ENCODE results near the gene SLC9A3.
A peak's percentile ranks its signal among the peaks of the same experiment; 100 is the strongest.

Gene SLC9A3

DNA sequence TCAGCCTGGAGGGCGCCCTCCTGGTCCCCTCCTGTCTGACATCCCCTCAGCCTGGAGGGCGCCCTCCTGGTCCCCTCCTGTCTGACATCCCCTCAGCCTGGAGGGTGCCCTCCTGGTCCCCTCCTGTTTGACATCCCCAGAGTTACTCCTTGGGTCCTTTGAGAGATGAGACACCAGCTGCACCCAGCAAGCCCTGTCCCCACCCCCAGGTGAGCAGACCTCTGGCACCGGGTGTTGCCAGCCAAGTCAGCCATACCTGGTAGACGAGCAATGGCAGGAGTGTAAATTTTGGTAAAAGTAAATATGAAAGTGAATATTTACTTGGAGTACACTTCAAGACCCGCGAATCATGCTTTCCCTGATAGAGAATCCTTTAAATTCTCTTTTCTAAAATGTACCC, 55.8 kb downstream of the SLC9A3 start:
- Mint-ChIP-seq H3K36me3 (peaks cover 74% of the 10 kb centered on the region), H3K27me3 (no peaks in the 10 kb centered on the region), H3K4me3 (no peak overlapping the region), H3K4me1 (peaks cover 55% of the 10 kb centered on the region), H3K27ac (no peak overlapping the region), H3K9me3 (no peaks in the 10 kb centered on the region)
- no peak for ATAC-seq

DNA sequence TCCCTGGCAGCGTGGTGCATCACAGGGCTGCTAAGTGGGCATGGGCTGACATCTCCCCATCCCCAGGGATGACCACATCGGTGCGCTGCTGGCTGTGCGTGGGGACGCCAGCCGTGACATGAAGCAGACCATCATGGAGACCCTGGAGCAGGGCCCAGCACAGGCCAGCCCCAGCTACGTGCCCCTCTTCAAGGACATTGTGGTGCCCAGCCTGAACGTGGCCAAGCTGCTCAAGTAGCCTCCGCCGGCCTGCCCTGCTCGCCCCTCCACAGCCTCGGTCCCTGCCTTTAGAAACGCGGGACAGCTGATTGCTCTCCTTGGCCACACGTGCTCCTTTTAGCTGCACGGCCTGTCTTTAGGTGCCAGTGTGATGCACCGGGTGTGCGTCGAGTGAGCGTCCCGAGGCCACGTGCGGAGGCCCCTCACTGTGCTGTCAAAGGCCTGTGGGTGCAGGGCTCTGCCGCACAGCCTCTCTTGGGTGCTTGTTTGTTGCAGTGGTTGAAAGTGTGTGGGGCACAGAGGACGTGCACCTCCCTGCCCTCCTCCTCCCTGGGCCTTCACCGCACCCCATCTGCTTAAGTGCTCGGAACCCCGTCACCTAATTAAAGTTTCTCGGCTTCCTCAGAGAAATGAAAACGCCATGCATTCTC, 57.5 kb downstream of the SLC9A3 start:
- no peak for ATAC-seq
- Mint-ChIP-seq H3K4me3 (no peak overlapping the region), H3K9me3 (no peaks in the 10 kb centered on the region), H3K27me3 (no peaks in the 10 kb centered on the region), H3K4me1 (peaks cover 56% of the 10 kb centered on the region), H3K27ac (no peak overlapping the region), H3K36me3 (peaks cover 87% of the 10 kb centered on the region)

DNA sequence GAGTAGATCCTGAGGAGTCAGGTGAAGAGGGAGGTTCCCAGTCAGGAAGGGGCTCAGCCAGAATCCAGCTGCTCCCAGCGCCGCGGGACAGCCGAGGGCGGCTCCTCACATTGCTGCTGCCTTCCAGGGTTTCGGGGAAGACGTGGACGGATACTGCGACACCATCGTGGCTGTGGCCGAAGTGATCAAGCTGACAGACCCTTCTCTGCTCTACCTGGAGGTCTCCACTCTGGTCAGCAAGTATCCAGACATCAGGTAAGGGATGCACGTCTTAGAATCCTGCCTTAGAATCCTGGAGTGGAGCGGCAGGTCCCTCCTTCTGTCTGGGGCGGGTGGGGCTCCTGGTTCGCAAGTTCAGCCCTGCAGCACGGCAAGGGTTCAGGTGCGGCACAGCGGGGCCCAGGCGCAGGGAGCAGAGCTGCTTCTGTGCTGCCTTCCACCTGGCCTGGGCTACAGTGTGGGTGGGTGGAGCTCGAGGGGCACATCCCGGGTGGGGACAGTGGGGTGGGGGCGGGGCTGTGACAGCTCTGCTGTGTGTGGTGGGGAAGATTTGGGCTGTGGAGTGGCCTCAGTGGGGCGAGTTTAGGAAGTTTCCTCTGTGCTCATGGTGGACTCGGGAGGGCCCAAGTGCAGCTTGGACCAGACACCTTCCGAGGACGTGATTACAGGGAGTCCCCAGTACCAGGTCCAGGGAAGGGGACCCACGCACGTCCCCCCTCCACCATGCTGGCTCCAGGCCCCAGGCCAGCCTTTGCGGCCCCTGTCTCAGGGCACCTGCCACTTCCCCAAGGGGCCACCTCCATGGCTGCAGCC, 58.5 kb downstream of the SLC9A3 start:
- Mint-ChIP-seq H3K27ac (no peak overlapping the region), H3K27me3 (no peaks in the 10 kb centered on the region), H3K4me3 (no peak overlapping the region), H3K9me3 (no peaks in the 10 kb centered on the region), H3K4me1 (peaks cover 51% of the 10 kb centered on the region), H3K36me3 (peaks cover 83% of the 10 kb centered on the region)
- no peak for ATAC-seq

DNA sequence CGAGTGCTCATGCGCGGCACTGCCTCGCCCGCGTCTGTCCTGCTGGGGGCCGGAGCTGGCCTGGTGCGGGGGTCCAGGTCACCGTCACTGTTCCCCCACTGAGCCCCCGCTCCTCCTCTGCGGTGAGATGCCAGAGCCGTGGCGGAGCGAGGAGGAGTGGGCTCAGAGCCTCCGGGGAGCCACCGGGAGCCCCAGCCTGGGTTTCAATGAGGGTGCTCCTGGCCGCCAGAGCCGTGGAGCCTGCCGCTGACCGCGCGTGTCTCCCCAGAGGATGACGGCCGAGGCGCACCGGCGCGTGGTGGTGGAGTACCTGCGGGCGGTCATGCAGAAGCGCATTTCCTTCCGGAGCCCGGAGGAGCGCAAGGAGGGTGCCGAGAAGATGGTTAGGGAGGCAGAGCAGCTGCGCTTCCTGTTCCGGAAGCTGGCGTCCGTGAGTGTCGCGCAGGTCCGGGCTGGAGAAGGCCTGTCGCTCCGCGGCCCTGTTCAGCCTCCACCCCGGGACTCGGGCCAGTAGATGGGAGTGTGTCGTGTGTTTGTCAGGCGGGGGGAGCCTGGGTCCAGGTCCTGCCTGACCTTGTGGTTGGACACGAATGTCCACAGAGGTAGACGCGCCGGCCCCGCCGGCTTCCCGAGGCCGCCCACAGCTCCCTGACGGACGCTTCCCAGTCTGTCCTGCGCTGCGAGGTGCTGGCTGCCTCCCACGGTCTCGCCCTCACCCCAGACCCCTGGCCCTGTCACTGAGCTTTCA, 59.2 kb downstream of the SLC9A3 start:
- no peaks in the 10 kb centered on the region for H3K9me3 Mint-ChIP-seq
- H3K4me1 Mint-ChIP-seq, result peaks cover 52% of the 10 kb centered on the region
- H3K4me3 Mint-ChIP-seq, result no peak overlapping the region
- peaks cover 84% of the 10 kb centered on the region for H3K36me3 Mint-ChIP-seq
- H3K27me3 Mint-ChIP-seq, result no peaks in the 10 kb centered on the region
- no peak for ATAC-seq
- peak overlapping the region; percentile 28 for H3K27ac Mint-ChIP-seq

DNA sequence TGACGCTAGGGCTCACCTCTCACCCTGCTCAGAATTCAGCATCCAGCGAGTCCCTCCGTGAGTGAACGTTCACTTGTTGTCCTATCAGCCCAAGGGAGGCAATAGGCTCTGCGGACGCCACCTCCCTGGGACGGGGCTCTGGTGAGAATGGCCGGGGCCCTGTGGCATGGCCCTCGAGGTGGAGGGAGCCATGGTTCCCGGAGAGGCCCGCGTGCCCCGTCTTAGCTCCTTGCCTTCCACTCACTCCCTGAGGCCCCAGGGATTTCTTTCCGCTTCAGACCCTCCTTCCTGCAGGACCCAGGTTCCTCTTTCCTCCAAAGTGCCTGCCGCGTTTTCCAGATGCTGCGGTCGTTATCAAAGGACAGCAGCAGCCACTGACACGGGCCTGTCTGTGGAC, 59.8 kb downstream of the SLC9A3 start:
- Mint-ChIP-seq H3K4me3 (no peak overlapping the region), H3K36me3 (peaks cover 84% of the 10 kb centered on the region)

DNA sequence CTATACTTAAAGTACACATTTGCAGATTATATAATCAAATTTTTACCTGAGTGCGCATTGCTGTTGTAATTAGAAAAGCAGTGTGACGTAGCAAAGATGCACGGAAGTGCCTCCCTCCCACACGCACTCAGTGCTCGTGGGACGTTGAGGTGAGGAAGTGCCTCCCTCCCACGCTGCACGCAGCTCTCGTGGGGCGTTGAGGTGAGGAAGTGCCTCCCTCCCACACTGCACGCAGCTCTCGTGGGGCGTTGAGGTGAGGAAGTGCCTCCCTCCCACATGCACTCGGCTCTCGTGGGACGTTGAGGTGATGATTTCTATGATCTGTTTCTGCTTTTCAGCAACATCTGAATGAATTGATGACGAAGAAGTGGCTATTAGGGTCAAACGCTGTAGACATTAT, 60.3 kb downstream of the SLC9A3 start:
- Mint-ChIP-seq H3K4me3 (peak overlapping the region; percentile 2), H3K4me1 (peaks cover 52% of the 10 kb centered on the region), H3K9me3 (no peaks in the 10 kb centered on the region), H3K36me3 (peaks cover 84% of the 10 kb centered on the region), H3K27ac (peak overlapping the region; percentile 28), H3K27me3 (no peaks in the 10 kb centered on the region)
- peak; percentile 87 for ATAC-seq

More for the DNA sequence above, 59.8 kb downstream of the SLC9A3 start:
- Mint-ChIP-seq H3K4me1 (peaks cover 52% of the 10 kb centered on the region), H3K27me3 (no peaks in the 10 kb centered on the region), H3K27ac (peak overlapping the region; percentile 28), H3K9me3 (no peaks in the 10 kb centered on the region)
- ATAC-seq, result peak; percentile 2

DNA sequence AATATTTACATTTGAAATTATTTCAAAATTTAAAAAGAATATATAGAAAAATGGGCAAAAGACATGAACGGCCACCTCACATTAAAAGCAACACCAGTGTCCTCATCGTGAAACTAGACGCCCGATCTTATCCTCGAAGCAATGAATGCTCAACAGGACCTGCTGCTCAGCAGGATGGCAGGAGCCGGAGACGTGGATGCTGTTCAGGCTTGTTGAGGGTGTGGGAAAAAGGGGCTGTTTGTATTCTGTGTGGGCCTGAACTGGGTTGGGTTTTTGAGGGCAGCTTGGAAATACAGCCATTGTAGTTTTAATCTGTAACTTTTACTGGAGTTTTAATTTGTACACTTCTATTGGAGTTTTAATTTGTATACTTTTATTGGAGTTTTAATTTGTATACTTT, 60.9 kb downstream of the SLC9A3 start:
- Mint-ChIP-seq H3K27me3 (no peaks in the 10 kb centered on the region), H3K36me3 (peaks cover 84% of the 10 kb centered on the region), H3K9me3 (peaks cover 5% of the 10 kb centered on the region), H3K4me1 (peaks cover 58% of the 10 kb centered on the region), H3K27ac (peak overlapping the region; percentile 28), H3K4me3 (no peak overlapping the region)
- ATAC-seq, result no peak

DNA sequence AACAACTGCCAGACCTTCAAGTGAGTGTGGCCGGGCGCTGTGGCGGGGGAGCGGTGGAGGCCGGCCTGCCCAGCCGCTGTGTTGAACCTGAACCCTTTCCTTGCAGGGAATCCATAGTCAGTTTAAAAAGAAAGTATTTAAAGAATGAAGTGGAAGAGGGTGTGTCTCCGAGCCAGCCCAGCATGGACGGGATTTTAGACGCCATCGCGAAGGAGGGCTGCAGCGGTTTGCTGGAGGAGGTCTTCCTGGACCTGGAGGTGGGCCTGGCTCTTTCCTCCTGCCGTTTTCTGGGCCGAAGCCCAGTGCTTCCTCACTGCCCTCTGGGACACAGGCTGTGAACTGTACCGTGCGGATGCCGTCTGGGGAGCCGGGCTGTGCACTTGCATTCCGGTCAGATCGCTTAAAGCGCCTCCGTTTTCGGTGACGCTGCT, 62.2 kb downstream of the SLC9A3 start:
- no peak overlapping the region for H3K4me3 Mint-ChIP-seq
- H3K36me3 Mint-ChIP-seq, result peaks cover 94% of the 10 kb centered on the region
- peaks cover 65% of the 10 kb centered on the region for H3K4me1 Mint-ChIP-seq
- H3K9me3 Mint-ChIP-seq, result peaks cover 5% of the 10 kb centered on the region
- ATAC-seq, result no peak
- no peaks in the 10 kb centered on the region for H3K27me3 Mint-ChIP-seq
- H3K27ac Mint-ChIP-seq, result peak overlapping the region; percentile 39

DNA sequence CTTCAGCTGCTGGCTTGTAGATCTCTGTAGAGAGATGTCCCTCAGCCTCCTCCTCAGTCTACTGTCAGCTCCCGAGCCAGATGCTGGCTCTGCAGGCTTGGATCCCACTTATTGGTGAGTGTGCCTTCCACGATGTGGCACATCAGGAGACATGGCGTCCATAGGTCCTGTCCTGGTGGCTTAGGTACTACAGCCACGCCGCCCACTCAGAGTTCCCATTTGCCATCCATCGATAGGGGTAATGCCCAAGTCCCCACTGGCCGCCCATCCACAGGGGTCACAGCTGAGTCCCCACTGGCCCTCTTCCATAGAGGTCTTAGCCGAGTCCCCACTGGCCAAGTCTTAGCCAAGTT, 64.0 kb downstream of the SLC9A3 start:
- H3K27me3 Mint-ChIP-seq, result no peaks in the 10 kb centered on the region
- H3K36me3 Mint-ChIP-seq, result peaks cover 94% of the 10 kb centered on the region
- peaks cover 5% of the 10 kb centered on the region for H3K9me3 Mint-ChIP-seq
- no peak overlapping the region for H3K4me3 Mint-ChIP-seq
- peaks cover 70% of the 10 kb centered on the region for H3K4me1 Mint-ChIP-seq
- peak overlapping the region; percentile 92 for H3K27ac Mint-ChIP-seq
- ATAC-seq, result no peak

DNA sequence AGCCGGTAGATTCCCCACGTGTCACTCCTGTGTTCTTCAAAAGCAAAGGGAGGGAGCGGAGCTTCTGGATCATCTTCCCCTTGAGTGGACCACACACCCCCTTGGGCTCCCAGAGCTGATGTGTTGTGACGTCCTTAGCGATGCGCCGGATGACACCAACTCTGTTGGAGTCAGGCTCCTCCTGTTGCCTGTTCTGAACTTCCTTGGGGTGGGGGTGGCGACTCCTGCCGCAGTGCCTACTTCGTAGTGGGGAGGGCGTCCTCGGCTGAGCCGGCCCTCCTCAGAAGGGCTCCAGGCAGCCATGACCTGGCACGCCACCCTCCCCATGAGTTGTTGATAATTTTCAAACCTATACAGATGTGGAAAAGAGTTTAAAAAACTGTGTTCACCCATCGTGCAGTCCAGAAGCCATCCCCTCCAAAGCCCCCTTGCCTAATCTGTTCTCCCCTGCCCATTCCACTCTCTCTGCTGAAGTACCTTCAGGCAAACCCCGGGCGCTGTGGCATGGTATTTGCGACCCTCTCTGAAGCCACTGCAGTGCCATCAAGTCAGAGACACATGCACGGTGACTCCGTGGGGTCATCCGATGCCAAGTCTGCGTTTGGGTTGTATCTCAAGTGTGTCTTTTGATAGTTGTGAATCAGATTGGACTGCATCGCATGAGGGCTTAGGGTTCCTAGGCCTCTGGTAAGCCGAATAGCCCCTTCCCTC, 64.5 kb downstream of the SLC9A3 start:
- no peak for ATAC-seq
- Mint-ChIP-seq H3K4me3 (peak overlapping the region; percentile 20), H3K36me3 (peaks cover 94% of the 10 kb centered on the region), H3K9me3 (peaks cover 5% of the 10 kb centered on the region), H3K4me1 (peaks cover 65% of the 10 kb centered on the region), H3K27ac (peak overlapping the region; percentile 92), H3K27me3 (no peaks in the 10 kb centered on the region)

DNA sequence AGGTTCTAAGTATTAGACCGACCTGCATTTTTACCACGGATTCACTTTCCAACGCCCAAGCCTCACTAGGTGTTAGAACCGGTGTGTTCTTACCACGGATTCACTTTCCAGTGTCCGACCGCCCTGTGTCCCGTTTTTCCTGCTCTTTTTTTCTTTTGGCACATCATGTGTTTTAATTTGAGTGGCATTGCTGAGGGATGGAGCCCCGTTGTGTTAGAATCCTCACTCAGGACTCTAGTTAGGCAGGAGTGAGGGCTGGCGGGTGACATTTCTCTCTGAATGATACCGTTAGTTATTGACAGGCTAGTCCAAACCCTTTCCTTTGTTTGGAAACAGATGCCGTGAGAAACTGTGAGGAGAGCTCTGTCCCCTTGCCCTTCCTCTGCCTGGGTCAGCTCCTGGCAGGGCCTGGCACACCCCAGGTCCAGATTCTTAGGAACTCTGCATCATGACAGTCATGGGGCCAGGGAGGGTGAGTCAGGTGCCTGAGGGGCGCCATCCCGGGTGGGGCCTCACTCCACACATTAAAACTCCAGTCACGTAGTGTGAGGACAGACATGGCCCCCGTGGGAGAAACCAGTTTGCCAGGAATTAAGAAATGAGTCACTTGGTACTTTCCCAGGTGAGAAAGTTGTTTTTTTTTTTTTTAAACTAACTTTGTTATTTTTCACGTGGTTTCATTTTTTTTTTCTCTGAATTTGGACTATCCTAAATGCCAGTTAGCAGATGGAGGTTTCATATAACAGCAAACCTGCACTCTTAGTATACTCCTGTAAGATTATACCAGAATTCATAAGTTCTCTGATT, 65.5 kb downstream of the SLC9A3 start:
- peak; percentile 92 for ATAC-seq
- peak overlapping the region; percentile 92 for H3K27ac Mint-ChIP-seq

DNA sequence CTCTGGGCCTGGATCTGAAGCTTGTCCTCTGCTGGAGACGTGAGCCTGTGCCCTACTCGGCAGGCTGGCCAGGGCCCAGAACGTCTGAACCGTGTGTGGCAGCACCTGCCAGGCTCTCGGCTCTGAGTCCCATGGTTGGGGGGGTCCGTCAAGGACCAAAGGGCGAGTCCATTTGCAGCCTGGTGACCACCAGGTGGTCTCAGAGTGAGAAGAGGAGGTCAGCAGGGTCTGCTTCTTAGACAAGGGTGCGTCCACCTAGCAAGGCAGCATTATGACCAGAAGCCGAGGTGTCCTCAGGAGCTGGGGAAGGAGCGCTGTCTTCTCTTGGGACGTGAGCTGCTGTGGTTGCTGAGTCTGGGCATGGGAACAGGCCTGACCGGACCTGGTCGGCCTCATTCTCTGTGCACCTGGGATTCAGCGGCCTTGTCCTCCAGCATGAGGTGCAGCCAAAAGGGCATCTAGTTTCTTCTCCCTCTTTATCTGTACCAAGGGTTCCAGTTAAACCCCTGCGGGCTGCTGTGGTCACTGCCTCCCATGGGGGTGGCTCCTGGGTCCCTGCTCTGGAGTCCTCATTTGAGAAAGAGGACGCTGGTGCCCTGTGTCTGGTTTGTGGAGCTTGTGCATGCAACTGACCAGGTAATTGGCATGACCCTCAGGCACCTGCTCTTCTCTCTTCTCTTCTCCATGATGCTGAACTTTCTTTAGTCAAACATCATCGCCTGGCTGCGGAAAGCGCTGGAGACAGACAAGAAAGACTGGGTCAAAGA, 66.9 kb downstream of the SLC9A3 start:
- Mint-ChIP-seq H3K36me3 (peaks cover 96% of the 10 kb centered on the region), H3K27me3 (no peaks in the 10 kb centered on the region), H3K4me1 (peaks cover 59% of the 10 kb centered on the region), H3K9me3 (peaks cover 14% of the 10 kb centered on the region), H3K27ac (no peak overlapping the region), H3K4me3 (no peak overlapping the region)
- ATAC-seq, result no peak

More for the DNA sequence above, 65.5 kb downstream of the SLC9A3 start:
- H3K4me3 Mint-ChIP-seq, result peak overlapping the region; percentile 25
- no peaks in the 10 kb centered on the region for H3K27me3 Mint-ChIP-seq
- peaks cover 5% of the 10 kb centered on the region for H3K9me3 Mint-ChIP-seq
- peaks cover 59% of the 10 kb centered on the region for H3K4me1 Mint-ChIP-seq
- peaks cover 95% of the 10 kb centered on the region for H3K36me3 Mint-ChIP-seq

DNA sequence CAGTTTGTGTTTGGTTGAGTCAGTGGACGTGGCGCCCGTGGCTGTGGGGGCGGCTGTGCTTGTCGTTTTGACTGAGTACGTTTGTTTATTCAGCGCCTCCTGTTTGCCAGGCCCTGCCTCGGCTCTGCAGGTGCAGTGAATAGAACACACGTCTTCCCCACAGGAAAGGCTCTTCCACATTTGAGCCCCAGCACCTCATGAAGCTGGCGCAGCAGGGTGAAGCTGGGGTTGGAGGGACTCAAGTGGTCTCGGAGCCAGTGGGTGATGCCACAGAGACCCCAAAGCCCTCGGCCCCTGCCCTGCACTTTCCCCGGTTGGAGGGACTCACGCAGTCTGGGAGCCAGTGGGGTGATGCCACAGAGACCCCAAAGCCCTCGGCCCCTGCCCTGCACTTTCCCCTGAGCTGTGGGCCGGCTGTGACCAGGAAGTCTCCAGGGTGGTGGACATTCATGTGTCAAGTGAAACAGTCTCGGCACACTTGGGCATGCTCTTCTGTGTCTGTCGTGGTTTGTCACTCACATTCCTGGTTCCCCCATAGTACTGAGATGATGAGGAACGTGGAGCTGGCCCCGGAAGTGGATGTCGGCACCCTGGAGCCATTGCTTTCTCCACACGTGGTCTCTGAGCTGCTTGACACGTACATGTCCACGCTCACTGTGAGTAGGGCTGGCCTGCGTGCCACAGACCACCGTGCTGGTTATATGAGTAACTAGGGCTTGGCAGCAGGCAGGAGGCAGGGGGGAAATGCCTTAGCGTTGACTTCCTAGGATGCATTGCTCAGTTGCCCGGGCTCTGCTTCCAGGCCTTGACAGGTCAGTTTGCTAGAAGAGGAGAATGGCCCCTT, 67.7 kb downstream of the SLC9A3 start:
- H3K9me3 Mint-ChIP-seq, result peaks cover 20% of the 10 kb centered on the region
- H3K4me1 Mint-ChIP-seq, result peaks cover 53% of the 10 kb centered on the region
- H3K27ac Mint-ChIP-seq, result no peak overlapping the region
- H3K36me3 Mint-ChIP-seq, result peaks cover 96% of the 10 kb centered on the region
- no peak for ATAC-seq
- no peaks in the 10 kb centered on the region for H3K27me3 Mint-ChIP-seq
- H3K4me3 Mint-ChIP-seq, result no peak overlapping the region

All from stimulated activated memory B cell treated with anti-CD40 and anti-IgM and Interleukin-4, amounts not matched to agents 10 μg/mL and 1 μg/mL and 100 μg/mL, for 72 hours (primary cell).